GM19397 (cell line): Measurements from ENCODE around the gene PTGFRN.
"Not testable (repeated sequence)": the region's sequence is repeated elsewhere in the genome, so short reads cannot be mapped to it uniquely, and the experiment has no call there.

Experiments used
- ATAC-seq: cut with Tn5 transposase; IDR thresholded peaks from one replicate; pipeline ENCODE4 v1.9.1; 2021; ENCODE audit warnings: mild to moderate bottlenecking, moderate library complexity; ENCODE audit not compliant: unreplicated experiment

PTGFRN gene

DNA sequence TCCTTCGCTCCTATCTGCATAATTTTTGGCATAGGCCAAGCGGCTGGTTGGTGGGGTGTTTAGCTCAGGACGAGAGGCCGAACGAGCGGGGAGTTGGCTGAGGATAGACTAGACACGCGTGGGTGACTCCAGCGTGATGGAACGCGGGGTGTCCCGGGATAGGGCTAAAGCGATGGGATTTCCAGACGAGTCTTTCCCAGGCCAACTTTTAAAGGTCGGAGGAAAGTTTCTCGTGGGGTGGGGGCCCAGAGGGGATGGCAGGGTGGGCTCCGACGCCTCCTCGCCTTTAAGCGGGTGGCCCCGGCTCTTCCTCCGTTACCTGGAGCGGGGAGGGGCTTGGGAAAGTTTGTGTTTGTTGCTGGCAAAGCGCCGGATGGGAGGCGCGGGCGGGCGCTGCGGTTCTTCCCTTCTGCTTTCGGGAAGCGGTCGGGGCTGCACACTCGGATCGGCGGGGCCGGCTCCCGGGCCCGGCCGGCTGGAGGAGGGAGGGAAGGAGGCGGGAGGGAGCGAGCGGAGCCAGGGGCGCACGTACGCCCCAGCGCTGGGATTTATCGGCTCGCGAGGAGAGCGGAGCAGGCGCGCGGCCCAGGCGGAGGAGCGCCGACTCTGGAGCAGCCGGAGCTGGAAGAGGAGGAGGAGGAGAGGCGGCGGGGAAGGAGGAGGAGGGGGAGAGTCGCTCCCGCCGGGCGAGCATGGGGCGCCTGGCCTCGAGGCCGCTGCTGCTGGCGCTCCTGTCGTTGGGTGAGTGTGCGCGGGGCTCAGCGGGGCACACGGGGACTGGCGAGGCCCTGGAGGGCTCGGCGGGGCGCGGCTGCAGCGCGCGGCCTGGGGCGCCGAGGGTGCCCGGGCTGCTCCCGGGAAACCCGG is at the start of gene PTGFRN:
TSS of gene PTGFRN (plus strand) at position 405 of the 867 bp plus-strand sequence. CDS start at position 693, 288 bp downstream.
- no peak for ATAC-seq

DNA sequence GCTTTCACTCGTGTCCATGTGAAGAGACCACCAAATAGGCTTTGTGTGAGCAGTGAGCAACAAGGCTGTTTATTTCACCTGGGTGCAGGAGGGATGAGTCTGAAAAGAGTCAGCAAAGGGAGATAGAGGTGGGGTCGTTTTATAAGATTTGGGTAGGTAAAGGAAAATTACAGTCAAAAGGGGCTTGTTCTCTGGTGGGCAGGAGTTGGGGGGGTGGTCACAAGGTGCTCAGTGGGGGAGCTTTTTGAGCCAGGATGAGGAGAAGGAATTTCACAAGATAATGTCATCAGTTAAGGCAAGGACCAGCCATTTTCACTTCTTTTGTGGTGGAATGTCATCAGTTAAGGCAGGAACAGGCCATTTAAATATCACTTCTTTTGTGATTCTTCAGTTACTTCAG is 49.5 kb upstream of the PTGFRN start:
- ATAC-seq = not testable (repeated sequence)

DNA sequence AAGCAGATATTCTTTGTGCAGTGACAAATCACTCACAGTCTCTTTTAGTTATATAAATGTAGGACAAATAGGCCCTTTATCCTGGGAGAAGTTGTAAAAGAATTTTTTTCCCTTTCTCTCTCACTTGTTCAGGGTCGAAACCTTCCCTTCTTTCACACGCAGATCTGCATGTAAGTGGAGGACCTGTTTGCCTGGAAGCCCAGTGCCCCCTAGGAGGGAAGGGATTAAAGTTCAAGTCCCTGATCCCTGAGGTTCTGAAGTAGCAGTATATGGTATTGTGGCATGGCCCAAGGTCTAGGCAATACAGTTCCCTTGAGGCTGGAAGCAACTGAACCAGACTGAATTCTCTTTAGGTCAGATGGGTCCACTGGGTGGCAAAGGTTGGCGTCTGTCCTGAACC is 48.6 kb upstream of the PTGFRN start:
- ATAC-seq = no peak

DNA sequence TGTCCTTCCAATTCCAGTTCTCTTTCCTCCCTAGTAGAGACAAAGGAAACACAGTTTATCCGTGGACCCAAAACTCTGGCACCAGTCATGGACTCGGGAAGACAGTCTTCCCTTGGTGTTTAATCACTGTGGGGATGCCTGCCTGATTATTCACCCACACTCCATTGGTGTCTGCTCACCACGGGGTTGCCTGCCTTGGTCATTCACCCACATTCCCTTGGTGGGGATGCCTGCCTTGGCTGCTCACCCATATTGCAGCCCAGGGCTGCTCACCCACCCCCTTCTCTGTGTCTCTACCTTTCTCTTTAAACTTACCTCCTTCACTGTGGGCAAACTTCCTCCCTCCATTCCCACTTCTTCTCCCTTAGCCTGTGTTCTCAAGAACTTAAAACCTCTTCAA is 46.7 kb upstream of the PTGFRN start:
- not testable (repeated sequence) for ATAC-seq

DNA sequence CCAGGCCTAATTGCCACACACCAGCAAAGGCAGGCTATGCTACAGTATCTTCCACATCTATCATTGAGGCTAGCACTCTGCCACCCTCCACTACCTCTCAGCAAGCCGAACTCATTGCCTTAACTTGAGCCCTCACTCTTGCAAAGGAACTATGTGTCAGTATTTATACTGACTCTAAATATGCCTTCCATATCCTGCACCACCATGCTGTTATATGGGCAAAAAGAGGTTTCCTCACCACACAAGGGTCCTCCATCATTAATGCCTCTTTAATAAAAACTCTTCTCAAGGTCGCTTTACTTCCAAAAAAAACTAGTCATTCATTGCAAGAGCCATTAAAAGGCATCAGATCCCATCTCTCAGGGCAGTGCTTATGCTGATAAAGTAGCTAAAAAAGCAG is 43.2 kb upstream of the PTGFRN start:
- not testable (repeated sequence) for ATAC-seq

DNA sequence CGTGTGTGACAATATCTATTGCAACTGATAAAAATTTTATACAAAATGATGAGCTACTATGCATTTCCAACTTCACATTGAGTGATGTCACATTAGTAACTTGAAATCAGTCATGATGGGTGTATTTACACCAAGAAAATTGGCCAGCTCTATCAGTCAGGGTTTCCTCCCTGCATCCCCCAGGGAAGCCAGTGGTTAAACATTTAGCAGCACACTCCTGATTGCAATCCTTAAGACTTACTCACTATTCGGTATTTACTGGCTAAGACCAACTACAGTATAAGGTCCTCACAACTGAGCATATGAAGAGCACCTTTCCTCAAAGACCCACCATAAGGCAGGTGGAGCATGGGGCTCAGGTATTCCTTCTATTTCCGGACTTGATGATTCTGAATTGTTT is 41.3 kb upstream of the PTGFRN start:
- ATAC-seq = no peak

GRCh38 chr1:116869611-116870010 is 40.1 kb upstream of the PTGFRN start:
- no peak for ATAC-seq

DNA sequence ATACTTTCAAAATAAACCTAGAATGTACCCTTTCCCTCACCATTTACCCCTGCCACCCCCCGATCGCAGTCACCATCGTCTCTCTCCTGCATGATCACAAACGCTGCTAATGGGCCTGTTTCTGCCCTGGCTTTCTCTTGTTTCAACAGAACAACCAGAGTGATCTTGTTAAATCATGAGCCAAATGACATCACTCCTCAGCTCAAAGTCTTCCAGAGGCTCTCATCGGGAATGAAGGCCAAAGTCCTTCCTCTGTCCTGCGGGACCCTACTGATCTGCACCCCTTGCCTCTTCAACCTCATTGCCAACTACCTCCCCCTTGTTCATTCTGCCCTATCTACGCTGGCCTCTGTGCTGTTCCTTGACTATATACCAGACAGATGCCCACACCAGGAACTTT is 39.4 kb upstream of the PTGFRN start:
- ATAC-seq = no peak

DNA sequence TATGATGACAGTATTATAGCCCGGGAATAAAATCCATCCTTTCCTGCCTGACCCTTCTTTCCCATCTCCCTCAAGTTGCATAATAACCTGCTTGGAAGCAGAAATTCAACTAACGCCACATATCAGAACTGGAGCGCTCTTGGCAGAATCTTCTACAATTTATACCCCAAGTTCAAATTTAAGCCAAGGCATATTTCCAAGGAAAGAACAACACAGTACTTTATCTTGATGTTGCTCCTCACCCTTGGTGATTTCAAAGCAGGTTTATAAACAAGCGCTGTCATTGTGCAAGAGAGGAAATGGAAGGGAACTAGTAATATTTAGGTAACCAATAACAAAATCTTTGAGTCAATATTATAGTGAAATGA is 38.0 kb upstream of the PTGFRN start:
- ATAC-seq = no peak

GRCh38 chr1:116873680-116874271 is 35.9 kb upstream of the PTGFRN start:
- no peak for ATAC-seq

DNA sequence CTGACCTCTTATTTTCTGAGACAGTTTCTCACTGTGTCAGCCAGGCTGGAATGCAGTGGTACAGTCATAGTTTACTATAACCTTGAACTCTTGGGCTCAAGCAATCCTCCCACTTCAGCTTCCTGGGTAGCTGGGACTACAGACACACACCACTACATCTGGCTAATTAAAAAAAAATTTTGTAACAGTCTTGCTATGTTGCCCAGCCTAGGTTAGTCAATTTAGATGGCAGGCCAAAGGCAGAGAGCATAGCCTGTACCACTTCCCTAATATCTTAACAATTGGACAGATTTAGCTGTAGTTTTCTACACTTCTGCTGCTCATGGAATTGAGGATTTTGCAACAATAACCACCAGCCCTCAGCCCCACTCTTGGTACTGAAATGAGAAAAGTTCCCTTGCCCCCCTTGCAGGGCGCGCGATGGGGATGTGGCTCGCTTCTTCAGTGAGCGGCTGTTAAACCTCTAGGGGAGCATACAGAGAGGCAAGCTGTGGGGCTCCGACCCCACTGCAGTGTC is 34.9 kb upstream of the PTGFRN start:
- no peak for ATAC-seq

- no peak for ATAC-seq
Measured at GRCh38 chr1:116875391-116875790, 34.3 kb upstream of the PTGFRN start.

GRCh38 chr1:116875946-116876345 is 33.8 kb upstream of the PTGFRN start:
- not testable (repeated sequence) for ATAC-seq

DNA sequence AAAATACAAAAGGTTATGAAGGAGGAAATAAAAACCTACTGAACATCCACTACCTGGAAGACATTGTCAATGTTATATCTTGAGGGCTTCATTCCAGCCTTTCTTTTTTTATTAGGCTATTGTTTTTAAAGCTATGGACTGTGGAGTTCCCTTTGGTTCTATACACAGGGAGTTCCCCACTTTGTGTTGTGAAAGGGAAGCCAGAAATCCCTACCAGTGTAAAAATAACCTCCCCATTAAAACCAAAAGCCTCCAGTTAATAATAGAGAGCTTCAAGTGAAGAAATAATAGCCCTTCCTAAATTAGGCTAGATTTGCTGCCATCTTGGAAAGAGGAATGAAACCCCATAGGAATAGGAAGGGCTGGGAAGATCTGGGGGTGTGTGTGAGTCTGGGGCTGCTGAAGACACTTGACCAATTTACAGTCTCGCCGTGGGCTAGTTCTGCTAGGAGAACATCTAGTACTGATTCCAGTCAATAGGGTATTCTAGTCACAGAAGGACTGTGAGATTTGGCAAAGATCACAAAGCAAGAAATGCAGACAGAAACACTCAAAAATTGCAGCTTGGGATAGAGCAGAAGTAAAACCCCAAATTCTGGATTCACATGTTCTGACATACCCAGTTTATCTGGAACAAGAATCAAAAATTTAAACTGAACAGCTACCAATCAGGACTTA is 32.4 kb upstream of the PTGFRN start:
- ATAC-seq = no peak

DNA sequence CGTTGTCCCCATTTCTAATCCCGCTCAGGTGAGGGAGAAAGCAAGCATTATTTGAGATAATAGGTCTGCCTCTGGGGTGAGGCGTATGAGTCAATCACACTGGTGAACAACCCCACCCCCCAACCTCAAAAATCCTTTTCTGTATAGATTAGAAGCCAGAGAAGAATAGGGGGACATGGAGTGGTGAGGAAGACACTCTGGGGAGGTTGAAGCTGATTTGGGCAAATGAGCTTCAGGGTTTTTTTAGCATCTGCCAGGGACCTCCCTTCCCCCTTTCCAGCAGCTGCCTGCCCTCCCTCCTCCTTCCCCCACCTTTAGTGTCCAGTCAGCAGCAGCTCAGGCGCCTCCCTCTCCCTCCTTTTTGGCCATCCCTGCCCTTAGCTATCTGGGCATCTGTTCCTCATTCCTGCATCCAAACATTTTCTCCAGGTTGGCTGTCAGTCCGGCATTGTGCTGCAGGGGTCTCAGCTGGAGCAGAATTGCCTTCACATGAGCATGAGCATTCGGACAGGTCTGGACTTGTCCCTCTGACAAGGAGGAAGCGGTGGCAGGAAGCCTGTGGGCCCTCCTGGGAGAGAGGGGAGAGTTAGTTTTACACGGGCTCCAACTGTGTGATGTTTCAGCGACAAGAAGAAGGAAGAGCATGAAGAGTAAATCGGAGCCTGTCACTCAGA is 30.8 kb upstream of the PTGFRN start:
- ATAC-seq = no peak

DNA sequence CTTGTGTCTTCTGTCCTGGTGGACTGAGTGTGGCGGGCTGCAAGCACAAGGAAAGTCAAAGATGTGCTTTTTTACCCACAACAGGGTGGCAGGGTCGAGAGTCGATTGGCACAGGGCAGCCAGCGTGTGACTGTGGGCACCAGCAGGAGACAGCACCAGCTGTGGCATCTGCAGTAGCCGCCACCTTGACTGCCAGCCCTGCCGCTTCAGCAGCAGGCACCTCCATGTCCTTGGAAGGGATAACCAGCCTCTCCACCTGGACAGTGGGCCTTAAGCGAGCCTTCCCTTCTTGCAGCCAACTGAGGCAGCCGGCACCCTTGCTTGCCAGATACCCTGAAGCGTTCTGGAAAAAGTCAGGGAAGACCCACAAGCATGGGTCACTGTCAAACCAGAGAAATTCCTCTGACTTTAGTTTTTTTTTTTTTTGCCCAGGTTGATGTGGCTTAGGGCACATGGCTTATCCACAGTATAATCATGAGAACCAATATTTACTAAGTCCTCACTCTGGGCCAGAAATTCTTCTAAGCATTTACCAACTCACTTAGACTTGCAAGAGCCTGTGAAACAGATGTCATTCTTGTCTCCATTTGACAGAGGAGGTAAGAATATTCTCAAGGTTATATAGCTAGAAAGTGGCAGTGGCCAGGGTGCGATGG is 30.1 kb upstream of the PTGFRN start:
- ATAC-seq = no peak

- ATAC-seq = no peak
Measured at GRCh38 chr1:116880917-116881316, 28.8 kb upstream of the PTGFRN start.

- ATAC-seq = no peak
Measured at GRCh38 chr1:116881879-116882520, 27.7 kb upstream of the PTGFRN start.

- ATAC-seq = no peak
Measured at GRCh38 chr1:116882866-116883265, 26.9 kb upstream of the PTGFRN start.

DNA sequence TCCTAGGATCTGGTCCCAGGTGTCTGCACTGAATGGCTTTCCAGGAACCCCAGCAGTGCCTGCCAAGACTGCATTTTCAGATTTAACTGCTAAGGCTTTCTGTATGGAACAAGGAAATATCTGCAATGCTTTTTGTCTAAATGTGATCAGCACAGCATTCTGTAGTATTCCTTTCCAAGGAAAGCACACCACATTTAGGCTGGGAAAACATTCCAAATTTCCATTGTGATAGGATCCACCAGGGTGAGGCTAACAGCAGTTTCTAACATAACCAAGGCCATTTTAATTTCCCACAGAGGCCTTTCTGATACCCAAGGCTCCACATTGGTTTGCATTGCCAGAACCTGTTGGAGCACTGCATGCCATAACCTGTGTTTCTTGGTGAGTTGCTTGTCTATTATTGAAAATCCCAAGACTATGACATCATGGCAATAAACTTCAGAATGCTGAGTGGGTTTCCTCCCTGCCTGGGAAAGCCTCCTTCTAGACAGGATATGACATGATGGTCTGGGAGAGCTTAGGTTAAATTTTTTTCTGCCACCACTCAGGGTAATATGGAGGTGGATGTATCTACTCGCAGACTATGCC is 23.3 kb upstream of the PTGFRN start:
- ATAC-seq = no peak
